ENCODE measurements around the gene ADAMTS3.

DNA sequence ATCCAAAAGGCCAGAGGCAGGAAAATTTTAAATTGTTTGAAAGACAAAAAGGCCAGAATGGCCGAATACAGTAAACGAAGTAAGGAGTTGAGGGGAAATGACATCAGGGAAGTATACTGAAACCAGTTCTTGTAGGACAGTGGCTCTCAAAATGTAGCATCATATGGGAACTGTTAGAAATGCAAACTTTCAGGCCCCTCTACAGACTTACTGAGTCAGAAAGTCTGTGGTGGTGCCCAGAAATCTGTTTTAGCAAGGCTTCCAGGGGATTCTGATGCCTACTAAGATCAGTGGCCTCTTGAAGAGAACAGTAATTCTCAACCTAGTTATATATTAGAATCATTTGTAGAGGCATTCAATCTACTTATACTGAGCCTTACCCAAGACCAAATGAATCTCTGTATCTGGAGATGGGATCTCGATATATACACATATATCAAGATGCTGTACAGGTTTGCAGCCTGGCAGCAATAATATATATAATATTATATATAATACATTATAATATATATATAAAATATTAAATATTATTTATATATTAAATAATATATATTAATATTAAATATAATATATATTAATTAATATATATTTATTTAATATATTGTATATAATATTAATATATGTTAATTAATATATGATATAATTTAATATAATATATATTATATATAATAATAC is 39.7 kb downstream of the ADAMTS3 start:
- TF ChIP-seq, protein P1, sequence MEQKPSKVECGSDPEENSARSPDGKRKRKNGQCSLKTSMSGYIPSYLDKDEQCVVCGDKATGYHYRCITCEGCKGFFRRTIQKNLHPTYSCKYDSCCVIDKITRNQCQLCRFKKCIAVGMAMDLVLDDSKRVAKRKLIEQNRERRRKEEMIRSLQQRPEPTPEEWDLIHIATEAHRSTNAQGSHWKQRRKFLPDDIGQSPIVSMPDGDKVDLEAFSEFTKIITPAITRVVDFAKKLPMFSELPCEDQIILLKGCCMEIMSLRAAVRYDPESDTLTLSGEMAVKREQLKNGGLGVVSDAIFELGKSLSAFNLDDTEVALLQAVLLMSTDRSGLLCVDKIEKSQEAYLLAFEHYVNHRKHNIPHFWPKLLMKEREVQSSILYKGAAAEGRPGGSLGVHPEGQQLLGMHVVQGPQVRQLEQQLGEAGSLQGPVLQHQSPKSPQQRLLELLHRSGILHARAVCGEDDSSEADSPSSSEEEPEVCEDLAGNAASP (IDR thresholded peaks at IDR 0.05): no peak
- no peak for TF ChIP-seq NFYB (IDR thresholded peaks at IDR 0.05; ENCODE audit: extremely low read depth, insufficient read length)
- no peak for TF ChIP-seq PRDM10 (IDR thresholded peaks at IDR 0.05; ENCODE audit: partially characterized antibody)
- TF ChIP-seq CTCF (IDR thresholded peaks at IDR 0.05 in 2 of 3, conservative IDR thresholded peaks at IDR 0.05 in 1 of 3; ENCODE audit: insufficient read depth in 2 of 3, low read depth in 1 of 3, low read length in 3 of 3): no peak
- no peak for TF ChIP-seq L3MBTL2 (IDR thresholded peaks at IDR 0.05)
- TF ChIP-seq RFX1 (IDR thresholded peaks at IDR 0.05): no peak

All from K562 (cell line).